Thyroid gland (tissue), 4 donors: ENCODE data around the gene FGD1.

Experiments used
- CTCF ChIP-seq, 6 experiments: fragments of 200-600 bp in 3 of 6; fragments of 450-650 bp in 3 of 6; sonication (generic) in 3 of 6; IDR thresholded peaks; one replicate each; pipeline ENCODE4 v1.5.1; 2016 to 2019; ENCODE audit warnings: antibody characterized with exemption in 6 of 6, mild to moderate bottlenecking in 2 of 6, inconsistent platforms in 1 of 6, moderate library complexity in 1 of 6
- POLR2A ChIP-seq, 2 donors: fragments of 450-650 bp; IDR thresholded peaks; one replicate each; pipeline ENCODE4 v1.6.1; 2017; ENCODE audit warnings: antibody characterized with exemption in 2 of 2, mild to moderate bottlenecking in 2 of 2, moderate library complexity in 1 of 2

GRCh38 chrX:54447461-54447860, 48.6 kb downstream of the FGD1 start:
- no peak for TF ChIP-seq POLR2A (IDR thresholded peaks at IDR 0.05)
- no peak for TF ChIP-seq CTCF (IDR thresholded peaks at IDR 0.05)
